H9 (cell line): ENCODE data around the gene DCAF5. TPM values are rescaled to one million over a fixed set of nuclear protein-coding genes. Genes with fewer than 3 reads are reported as not detected.

Experiments
- DNase-seq: peaks from one replicate; pipeline ENCODE4 v3.0.0-alpha.2; 2017
- H2AFZ ChIP-seq: one replicate; pipeline ENCODE4 v1.6.1; 2013; ENCODE audit warnings: mild to moderate bottlenecking, low read length, control low read depth, moderate library complexity
- H2AK5ac ChIP-seq: 2 replicates; pipeline ENCODE4 v1.6.1; 2013; ENCODE audit warnings: low read length, control low read depth, mixed read lengths; ENCODE audit not compliant: insufficient read length
- H2BK120ac ChIP-seq: one replicate; pipeline ENCODE4 v1.6.1; 2013; ENCODE audit warnings: low read depth, mild to moderate bottlenecking, low read length, control low read depth, inconsistent platforms; ENCODE audit not compliant: poor library complexity, severe bottlenecking
- H2BK12ac ChIP-seq: 2 replicates; pipeline ENCODE4 v1.6.1; 2013; ENCODE audit warnings: low read length, control low read depth, mixed read lengths, low read depth; ENCODE audit not compliant: insufficient read length
- H2BK15ac ChIP-seq: 2 replicates; pipeline ENCODE4 v1.6.1; 2013; ENCODE audit warnings: low read depth, low read length, control low read depth
- H2BK20ac ChIP-seq: one replicate; pipeline ENCODE4 v1.6.1; 2013; ENCODE audit warnings: low read depth, mild to moderate bottlenecking, low read length, control low read depth, inconsistent platforms; ENCODE audit not compliant: poor library complexity, severe bottlenecking
- H2BK5ac ChIP-seq: 2 replicates; pipeline ENCODE4 v1.6.1; 2013; ENCODE audit warnings: low read length, control low read depth, mixed read lengths; ENCODE audit not compliant: insufficient read length
- H3K14ac ChIP-seq: 2 replicates; pipeline ENCODE4 v1.6.1; 2013; ENCODE audit warnings: low read length, control low read depth; ENCODE audit not compliant: insufficient read depth
- H3K18ac ChIP-seq: 2 replicates; pipeline ENCODE4 v1.6.1; 2013; ENCODE audit warnings: low read depth, mild to moderate bottlenecking, mixed read lengths, low read length, control low read depth; ENCODE audit not compliant: insufficient read length
- H3K23ac ChIP-seq: 2 replicates; pipeline ENCODE4 v1.6.1; 2013; ENCODE audit warnings: low read length, control low read depth, mixed read lengths, low read depth; ENCODE audit not compliant: insufficient read length
- H3K23me2 ChIP-seq: 2 replicates; pipeline ENCODE4 v1.6.1; 2013; ENCODE audit warnings: low read depth, mild to moderate bottlenecking, mixed read lengths, low read length, control low read depth; ENCODE audit not compliant: insufficient read length, poor library complexity, severe bottlenecking
- H3K27ac ChIP-seq: 2 replicates; pipeline ENCODE4 v1.5.1; 2013; ENCODE audit warnings: low read length, control low read depth, mixed read lengths, low read depth; ENCODE audit not compliant: insufficient read length
- H3K27me3 ChIP-seq: 2 replicates; pipeline ENCODE4 v1.6.1; 2013; ENCODE audit warnings: low read length, control low read depth, inconsistent platforms; ENCODE audit not compliant: insufficient read depth
- H3K4ac ChIP-seq: 2 replicates; pipeline ENCODE4 v1.6.1; 2013; ENCODE audit warnings: low read depth, mild to moderate bottlenecking, control low read depth, inconsistent platforms, low read length, moderate library complexity
- H3K4me1 ChIP-seq: 2 replicates; pipeline ENCODE4 v1.6.1; 2013; ENCODE audit warnings: low read length, control low read depth, inconsistent platforms; ENCODE audit not compliant: insufficient read depth
- H3K4me2 ChIP-seq: 2 replicates; pipeline ENCODE4 v1.6.1; 2013; ENCODE audit warnings: low read length, control low read depth, mixed read lengths; ENCODE audit not compliant: insufficient read length, insufficient read depth
- H3K56ac ChIP-seq: 2 replicates; pipeline ENCODE4 v1.6.1; 2013; ENCODE audit warnings: low read depth, mild to moderate bottlenecking, mixed read lengths, low read length, control low read depth; ENCODE audit not compliant: insufficient read length
- H3K79me1 ChIP-seq: 2 replicates; pipeline ENCODE4 v1.6.1; 2013; ENCODE audit warnings: low read depth, mild to moderate bottlenecking, moderate library complexity, low read length, control low read depth, inconsistent platforms; ENCODE audit not compliant: insufficient read depth, poor library complexity, severe bottlenecking
- H3K79me2 ChIP-seq: 2 replicates; pipeline ENCODE4 v1.6.1; 2013; ENCODE audit warnings: low read length, control low read depth, inconsistent platforms; ENCODE audit not compliant: insufficient read depth
- H3K9ac ChIP-seq: 2 replicates; pipeline ENCODE4 v1.6.1; 2013; ENCODE audit warnings: low read length, control low read depth, mixed read lengths; ENCODE audit not compliant: insufficient read length; ENCODE audit errors: extremely low read depth
- H3K9me3 ChIP-seq: one replicate; pipeline ENCODE4 v1.6.1; 2013; ENCODE audit warnings: low read depth, low read length, inconsistent platforms; ENCODE audit not compliant: control insufficient read depth
- H3T11ph ChIP-seq: one replicate; pipeline ENCODE4 v1.6.1; 2013; ENCODE audit warnings: mild to moderate bottlenecking, low read length, control low read depth, inconsistent platforms
- H4K20me1 ChIP-seq: one replicate; pipeline ENCODE4 v1.6.1; 2013; ENCODE audit not compliant: control insufficient read depth, insufficient read length, insufficient read depth
- H4K5ac ChIP-seq: 2 replicates; pipeline ENCODE4 v1.6.1; 2013; ENCODE audit warnings: low read depth, mild to moderate bottlenecking, mixed read lengths, low read length, control low read depth; ENCODE audit not compliant: insufficient read length
- H4K8ac ChIP-seq: replicated peaks from 2 replicates; pipeline ENCODE4 v1.6.1; 2013; ENCODE audit warnings: low read length, control low read depth, mixed read lengths, low read depth; ENCODE audit not compliant: insufficient read length
- H4K91ac ChIP-seq: 2 replicates; pipeline ENCODE4 v1.6.1; 2013; ENCODE audit warnings: low read depth, mild to moderate bottlenecking, moderate library complexity, mixed read lengths, low read length, control low read depth; ENCODE audit not compliant: insufficient read length
- H3K27ac Mint-ChIP-seq, 3 experiments: 2 replicates in 2 of 3; 3 replicates in 1 of 3; pipeline ENCODE4 v1.8.0; 2020 to 2021; ENCODE audit warnings: mixed read lengths in 3 of 3, mild to moderate bottlenecking in 1 of 3, moderate library complexity in 1 of 3
- H3K27me3 Mint-ChIP-seq: 2 replicates; pipeline ENCODE4 v1.8.0; 2021; ENCODE audit warnings: low read depth, mild to moderate bottlenecking, moderate library complexity, mixed read lengths
- H3K36me3 Mint-ChIP-seq, 3 experiments: 2 replicates in 2 of 3; 3 replicates in 1 of 3; pipeline ENCODE4 v1.8.0; 2020 to 2021; ENCODE audit warnings: low read depth in 3 of 3, mixed read lengths in 3 of 3; ENCODE audit not compliant: insufficient read depth in 1 of 3
- H3K4me1 Mint-ChIP-seq, 2 experiments: 2 replicates each; pipeline ENCODE4 v1.8.0; 2020; ENCODE audit warnings: mixed read lengths in 2 of 2
- H3K4me3 Mint-ChIP-seq, 2 experiments: 2 replicates in 1 of 2; 3 replicates in 1 of 2; pipeline ENCODE4 v1.8.0; 2020 to 2021; ENCODE audit warnings: mild to moderate bottlenecking in 2 of 2, mixed read lengths in 2 of 2, moderate library complexity in 1 of 2
- H3K9me3 Mint-ChIP-seq, 2 experiments: 2 replicates in 1 of 2; 3 replicates in 1 of 2; pipeline ENCODE4 v1.8.0; 2020; ENCODE audit warnings: mild to moderate bottlenecking in 2 of 2, mixed read lengths in 2 of 2, moderate library complexity in 1 of 2
- CTCF ChIP-seq: fragments of 200-600 bp; sonication (generic); conservative IDR thresholded peaks from 3 replicates; pipeline ENCODE4 v1.8.0; 2021; ENCODE audit warnings: antibody characterized with exemption, mild to moderate bottlenecking
- total RNA-seq: library from RNA; stranded (reverse); gene quantifications from 2 replicates; pipeline ENCODE4 v1.2.1, GENCODE V29; 2021

The DCAF5 gene
- total RNA-seq, 1 experiment from 2014 or later: 31.4 TPM

- Histone ChIP-seq H3K27me3 (no peaks in the 10 kb centered on the region), H3K4me2 (no peak overlapping the region), H3K9ac (no peak overlapping the region), H2BK20ac (no peak overlapping the region), H2AK5ac (no peak overlapping the region), H3K27ac (no peak overlapping the region), H3K79me1 (no peaks in the 10 kb centered on the region), H2BK15ac (no peak overlapping the region), H4K20me1 (no peaks in the 10 kb centered on the region), H2BK5ac (no peak overlapping the region), H3K14ac (no peak overlapping the region), H3T11ph (no peak overlapping the region), H4K8ac (no peak overlapping the region), H2BK12ac (no peak overlapping the region), H2AFZ (no peak overlapping the region), H3K4me1 (no peaks in the 10 kb centered on the region), H3K56ac (no peak overlapping the region), H3K79me2 (no peaks in the 10 kb centered on the region), H2BK120ac (no peak overlapping the region), H4K5ac (no peak overlapping the region), H3K23ac (no peak overlapping the region), H3K18ac (no peak overlapping the region), H3K23me2 (no peaks in the 10 kb centered on the region), H3K9me3 (no peaks in the 10 kb centered on the region), H4K91ac (no peak overlapping the region), H3K4ac (no peak overlapping the region)
- peaks cover 20 to 24% of the 10 kb centered on the region in 2 experiments for H3K4me1 Mint-ChIP-seq
- H3K4me3 Mint-ChIP-seq: no peak overlapping the region
- no peak for DNase-seq
- H3K27me3 Mint-ChIP-seq: no peaks in the 10 kb centered on the region
- H3K27ac Mint-ChIP-seq: no peak overlapping the region
- no peaks in the 10 kb centered on the region for H3K9me3 Mint-ChIP-seq
- no peak for TF ChIP-seq CTCF
- peaks cover 5 to 8% (median 7%) of the 10 kb centered on the region in 3 experiments; a peak in 5 of 7 replicates for H3K36me3 Mint-ChIP-seq
Measured at GRCh38 chr14:69091006-69091405, 61.9 kb downstream of the DCAF5 start.
